OCI-M2 (cell line): ENCODE data around the gene LDB3.

ENCODE experiments used
- DNase-seq: peaks from one replicate; lab custom pipeline; 2025; ENCODE audit not compliant: unreplicated experiment; lab: John Stamatoyannopoulos, UW

LDB3 gene

GRCh38 chr10:86685416-86685815 is 17.1 kb downstream of the LDB3 start:
- no peak for DNase-seq

GRCh38 chr10:86685893-86686632 is 17.8 kb downstream of the LDB3 start:
- no peak for DNase-seq

- no peak for DNase-seq
Observed at GRCh38 chr10:86686972-86687371, 18.7 kb downstream of the LDB3 start.

DNA sequence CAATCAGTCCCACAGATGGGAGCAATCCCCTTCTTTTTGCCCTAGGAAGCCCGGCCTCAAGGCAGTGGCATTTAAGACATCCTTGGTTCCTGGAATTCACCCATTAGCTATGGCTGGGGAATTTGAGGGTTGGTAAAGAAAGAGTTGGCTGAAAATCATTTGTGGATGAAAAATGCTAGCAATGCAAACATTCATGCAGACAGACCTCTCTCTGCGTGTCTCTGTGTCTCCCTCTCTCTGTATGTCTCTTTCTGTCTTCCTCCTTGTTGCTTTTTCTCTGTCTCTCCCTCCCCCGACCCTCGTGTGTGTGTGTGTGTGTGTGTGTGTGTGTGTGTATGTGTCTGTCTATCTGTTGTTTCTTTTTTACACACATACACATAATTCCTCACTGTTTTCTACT is 19.4 kb downstream of the LDB3 start:
- DNase-seq, result no peak

DNA sequence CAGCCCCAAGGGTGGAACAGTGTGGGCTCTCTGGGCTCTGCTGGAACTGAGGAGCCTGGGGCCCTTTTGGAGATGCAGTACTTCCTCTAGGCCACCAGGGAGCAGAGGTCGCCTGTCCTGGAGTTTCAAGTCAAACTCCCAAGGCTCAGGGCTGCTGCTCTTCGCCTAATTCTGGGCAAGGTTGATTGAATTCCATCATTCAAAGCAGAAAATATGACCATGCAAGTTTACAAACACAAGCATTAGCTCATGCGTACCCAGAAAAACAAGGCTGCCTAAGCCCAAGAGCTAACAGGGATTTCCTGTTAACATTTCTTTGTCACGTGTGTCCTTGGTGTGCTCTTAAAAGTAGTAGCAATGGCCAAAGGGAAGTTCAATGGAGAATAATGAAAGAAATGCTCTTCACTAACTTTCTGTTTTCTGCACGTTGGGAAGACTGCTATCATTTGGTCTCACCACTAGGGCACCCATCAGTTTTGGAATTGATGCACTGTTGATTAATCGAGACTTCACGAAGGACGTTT is 20.1 kb downstream of the LDB3 start:
- DNase-seq, result no peak

DNA sequence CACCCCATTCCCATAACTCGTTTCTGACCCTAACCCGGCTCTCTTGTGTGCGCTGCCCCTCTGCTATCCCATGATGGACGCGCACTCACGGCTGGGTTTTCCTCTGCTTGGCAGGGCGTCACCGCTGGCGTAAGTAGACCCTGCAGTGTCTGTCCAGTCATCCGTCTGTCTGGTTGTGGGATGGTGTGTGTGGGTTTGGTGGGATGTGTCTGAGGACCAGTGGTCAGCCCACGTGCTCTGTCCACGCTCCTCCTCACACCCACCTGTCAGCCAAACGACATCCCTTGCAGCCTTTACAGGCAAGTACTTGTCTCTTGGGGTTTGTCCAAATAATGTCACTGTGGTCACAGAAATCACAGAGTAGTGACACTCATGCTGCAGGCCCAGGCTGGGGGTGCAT is 20.8 kb downstream of the LDB3 start:
- no peak for DNase-seq

GRCh38 chr10:86690231-86690630 is 21.9 kb downstream of the LDB3 start:
- DNase-seq, result no peak

DNA sequence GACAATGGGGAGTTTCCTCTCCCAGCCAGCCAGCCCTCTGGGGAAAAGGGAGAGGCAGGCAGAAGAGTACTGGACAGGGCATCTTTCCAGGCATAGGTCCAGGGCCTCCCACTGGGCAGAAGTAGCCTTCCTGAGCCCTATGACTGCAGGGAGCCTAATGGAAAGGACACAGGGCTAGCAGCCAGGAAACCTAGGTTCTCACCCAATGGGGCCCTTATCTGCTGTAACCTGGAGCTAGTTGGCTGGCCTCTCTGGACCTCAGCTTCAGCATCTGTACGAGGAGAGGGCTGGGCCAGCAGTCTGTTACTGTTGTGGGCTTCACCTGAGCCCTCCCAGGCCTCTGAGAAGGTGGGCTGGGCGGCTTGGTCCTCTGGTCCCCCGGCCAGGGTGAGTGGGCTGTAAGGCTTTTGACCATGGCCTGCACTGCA is 22.4 kb downstream of the LDB3 start:
- DNase-seq, result no peak

- DNase-seq, result no peak
Observed at GRCh38 chr10:86691333-86692022, 23.2 kb downstream of the LDB3 start.

GRCh38 chr10:86692023-86692514 is 23.8 kb downstream of the LDB3 start:
- no peak for DNase-seq

- no peak for DNase-seq
Observed at GRCh38 chr10:86692664-86693063, 24.4 kb downstream of the LDB3 start.

DNA sequence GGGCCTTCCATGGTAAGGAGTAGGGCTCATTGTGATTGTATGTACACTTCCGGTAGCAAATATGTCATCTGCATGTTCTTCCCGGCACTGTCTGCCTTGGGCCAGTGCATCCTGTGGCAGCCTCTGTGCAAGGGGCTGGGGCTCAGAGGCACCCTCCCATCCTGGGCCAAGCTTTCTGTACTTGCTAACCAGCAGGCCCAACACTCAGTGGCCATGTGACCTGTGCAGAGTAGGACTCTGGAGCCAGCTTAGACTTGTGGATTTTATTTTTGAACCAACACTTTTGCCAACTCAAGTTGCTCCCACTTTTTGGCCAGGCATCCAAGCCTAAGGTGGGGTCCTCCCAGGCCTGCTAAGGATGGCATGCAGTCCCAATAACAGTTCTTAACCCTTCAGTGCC is 25.0 kb downstream of the LDB3 start:
- DNase-seq, result no peak

- DNase-seq, result peak; percentile 2
Observed at GRCh38 chr10:86693721-86694369, 25.5 kb downstream of the LDB3 start.

DNA sequence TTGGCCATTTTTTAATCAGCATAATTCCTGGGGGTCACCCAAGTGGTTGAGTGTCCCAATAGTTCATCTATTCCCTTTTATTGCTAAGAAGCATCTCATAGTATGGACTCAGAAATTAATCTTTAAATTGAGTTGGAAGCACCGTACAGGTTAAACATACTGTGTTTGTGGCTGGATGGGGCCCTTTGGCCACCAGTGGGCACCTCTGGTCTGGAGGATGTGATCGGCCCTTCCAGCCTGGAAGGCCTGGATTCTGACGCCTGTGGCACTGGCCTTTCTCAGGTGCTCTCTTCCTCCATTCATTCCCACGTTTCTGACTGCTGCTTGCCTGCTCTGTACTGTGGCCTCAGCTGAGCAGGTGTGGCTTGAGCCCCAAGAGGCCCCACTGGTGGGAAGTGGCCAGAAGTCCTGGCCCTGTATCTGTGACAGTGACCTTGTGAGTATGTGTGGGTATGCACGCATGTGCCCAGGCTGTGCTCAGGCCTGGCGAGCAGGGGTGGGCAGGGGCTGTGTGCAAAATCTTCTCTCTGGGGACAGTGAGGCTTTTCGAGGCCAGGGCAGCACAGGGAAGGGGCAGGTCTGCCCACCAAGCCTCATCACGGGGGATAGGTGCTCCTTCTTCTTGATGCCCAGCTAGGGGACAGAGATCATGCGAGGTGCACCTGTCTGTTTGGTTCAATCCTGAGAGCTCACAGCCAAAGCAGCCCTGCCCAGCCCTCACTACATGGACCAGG is 30.1 kb downstream of the LDB3 start:
- no peak for DNase-seq

GRCh38 chr10:86699125-86699524 is 30.8 kb downstream of the LDB3 start:
- DNase-seq, result no peak

GRCh38 chr10:86699541-86699940 is 31.2 kb downstream of the LDB3 start:
- DNase-seq, result no peak

GRCh38 chr10:86699991-86700840 is 31.9 kb downstream of the LDB3 start:
- DNase-seq, result no peak

DNA sequence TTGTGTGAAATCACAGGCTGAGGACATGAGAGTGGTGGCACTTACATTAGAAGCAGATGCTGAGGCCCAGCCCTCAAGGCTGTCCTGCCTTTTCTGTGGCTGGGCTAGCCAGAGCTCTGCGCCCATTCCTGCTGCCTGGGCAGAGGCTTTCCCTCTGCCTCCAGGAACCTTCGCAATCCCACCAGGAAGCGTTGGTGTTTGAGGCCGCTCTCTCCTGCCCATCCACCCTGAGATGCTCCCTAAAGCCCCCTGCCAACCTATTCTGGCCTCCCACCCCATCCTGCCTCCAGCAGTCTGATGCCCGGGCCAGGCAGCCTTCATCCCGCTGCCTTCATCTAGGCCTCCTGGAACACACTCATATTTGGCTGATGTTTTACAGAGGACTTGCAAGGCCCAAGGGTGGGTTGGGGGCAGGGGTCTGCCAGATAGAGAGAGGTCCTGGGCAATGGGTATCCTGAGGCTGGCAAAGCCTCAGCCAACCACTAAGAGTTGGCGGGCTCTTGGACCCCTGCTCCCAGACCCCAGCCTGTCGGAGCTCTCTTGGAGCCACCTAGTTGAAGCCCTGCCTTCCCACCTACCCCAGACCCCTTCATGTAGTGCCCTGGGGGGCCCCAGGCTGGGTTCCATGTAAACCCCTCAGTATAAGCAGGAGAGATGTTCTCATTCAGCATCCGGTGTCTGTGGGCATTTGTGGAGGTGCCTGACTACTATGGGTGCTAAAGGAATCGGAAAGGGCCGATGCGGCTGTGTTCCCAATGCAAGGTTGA is 32.7 kb downstream of the LDB3 start:
- DNase-seq, result no peak

- DNase-seq, result no peak
Observed at GRCh38 chr10:86703176-86703575, 34.9 kb downstream of the LDB3 start.
